ENCODE data around the gene VWCE. TPM values are rescaled to one million over a fixed set of nuclear protein-coding genes. Genes with fewer than 3 reads are reported as not detected.

The VWCE gene
- total and polyA plus RNA-seq, 10 of the 15 experiments (the other 5 are each of a cell fraction or from before 2014, with no cell fraction given): 0.10 to 4.9 (median 2.4) TPM

DNA sequence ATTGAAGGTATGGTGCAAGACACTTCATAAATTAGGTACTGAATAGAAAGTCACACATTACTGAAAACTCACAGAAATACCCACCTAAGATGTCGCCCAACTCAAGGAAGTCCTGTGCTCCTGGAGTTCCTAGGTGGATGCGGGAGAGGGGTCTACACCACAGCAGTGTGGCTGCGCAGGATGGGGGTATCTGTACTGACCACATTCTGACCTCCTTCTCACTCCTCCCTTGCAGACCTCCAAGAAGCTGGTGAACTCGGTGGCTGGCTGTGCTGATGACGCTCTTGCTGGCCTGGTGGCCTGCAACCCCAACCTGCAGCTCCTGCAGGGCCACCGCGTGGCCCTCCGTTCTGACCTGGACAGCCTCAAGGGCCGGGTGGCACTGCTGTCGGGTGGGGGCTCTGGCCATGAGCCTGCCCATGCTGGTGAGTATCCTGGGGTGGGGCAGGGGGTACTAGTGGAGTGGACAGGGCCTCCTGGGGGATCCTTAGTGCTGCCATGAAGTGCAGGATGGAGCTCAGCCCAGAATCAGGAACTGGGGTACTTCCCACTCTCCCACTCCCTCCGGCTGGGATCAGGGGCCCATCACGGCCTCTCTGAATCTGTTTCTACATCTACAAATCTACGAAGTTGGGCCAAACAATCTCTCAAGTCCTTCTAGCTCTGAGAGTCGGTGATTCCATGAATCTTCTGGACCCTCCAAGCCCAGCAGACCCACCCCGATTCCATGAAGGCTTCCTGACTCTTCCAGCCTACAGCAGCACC is 42.8 kb upstream of the VWCE start:
- H3K27me3 ChIP-seq (replicated peaks in 1 of 2; ENCODE audit: control insufficient read depth in 2 of 2, insufficient read depth in 2 of 2, low read length in 1 of 2): no peaks in the 10 kb centered on the region
- H3K4me3 ChIP-seq: no peak overlapping the region
- no peak overlapping the region for H3K9ac ChIP-seq (ENCODE audit: control insufficient read depth, insufficient read depth, low read length)
- H3K27ac ChIP-seq (ENCODE audit: control insufficient read depth, insufficient read depth): no peak overlapping the region
- intact Hi-C loops (cut with micrococcal nuclease; ENCODE audit: unreplicated experiment): loop anchor here (2.0 to 10.0 kb wide), 3 partner anchors 19 to 83 kb away; partner anchors contain the start of gene TMEM216
- BruUV-seq (replicated peaks): no TSS peak
- no peak for ATAC-seq
- ChIA-PET SMC1A (ENCODE audit: uncharacterized antibody, unreplicated experiment) (interaction anchor here (2.5 to 8.1 kb wide), 4 partner anchors 20 to 55 kb away, joined by 9 to 414 read pairs (median 162); partner anchors contain the start of genes CYB561A3, TMEM138 and TMEM216), CTCF (interaction anchor here (2.1 to 10.2 kb wide), 6 partner anchors 10 to 97 kb away, joined by 9 to 729 read pairs (median 32); partner anchors contain the start of genes CYB561A3, TMEM138 and TMEM216), POLR2A (interaction anchor here (2.4 to 5.9 kb wide), 2 partner anchors 24 to 46 kb away, joined by 21 to 86 read pairs; partner anchors contain the start of genes CYB561A3 and TMEM138), RAD21 (ENCODE audit: unreplicated experiment) (interaction anchor here (1.5 to 6.5 kb wide), 3 partner anchors 21 to 98 kb away, joined by 3 to 424 read pairs (median 172); partner anchors contain the start of genes CYB561A3 and TMEM138)
- no peak for FAIRE-seq
- 82% methylated on average over 14 of the region's 15 CpGs for WGBS (ENCODE audit: insufficient coverage, insufficient replicate concordance, low lambda C conversion rate, missing lambda C conversion rate)
- in situ Hi-C loops (cut with MboI): loop anchor here (5.0 kb wide), 1 partner anchor 49 kb away; no protein-coding TSS in a partner anchor
- peaks cover 0 to 2% of the 10 kb centered on the region in 2 experiments; a peak in 2 of 4 replicates for H3K36me3 ChIP-seq (ENCODE audit: control insufficient read depth in 2 of 2, insufficient read depth in 2 of 2, low read length in 1 of 2)
- peaks cover 15% of the 10 kb centered on the region for H3K4me1 ChIP-seq (ENCODE audit: control insufficient read depth, insufficient read depth, low read length)
- H4K20me1 ChIP-seq (ENCODE audit: control insufficient read depth, insufficient read depth): no peaks in the 10 kb centered on the region
- no peak for DNase-seq (ENCODE audit: low read depth, low spot score)
- H3K4me2 ChIP-seq (ENCODE audit: control insufficient read depth, insufficient read depth): no peak overlapping the region
- no peak overlapping the region for H2AFZ ChIP-seq (ENCODE audit: control insufficient read depth, low read depth, low read length)
- H3K9me3 ChIP-seq (replicated peaks; ENCODE audit: control insufficient read depth, insufficient read depth, low read length): no peaks in the 10 kb centered on the region
- peaks cover 15% of the 10 kb centered on the region for H3K79me2 ChIP-seq (ENCODE audit: control insufficient read depth, insufficient read depth, low read length)
- TF ChIP-seq NR2C1 (IDR thresholded peaks at IDR 0.05) (no peak), SP1 (IDR thresholded peaks at IDR 0.05; ENCODE audit: low read depth, low read length) (no peak), STAT3 (IDR thresholded peaks at IDR 0.05; ENCODE audit: low read depth, low read length) (no peak), NKRF (conservative IDR thresholded peaks at IDR 0.05) (no peak), WRNIP1 (IDR thresholded peaks at IDR 0.05; ENCODE audit: borderline replicate concordance, low read depth, low read length) (no peak), RELB (IDR thresholded peaks at IDR 0.05; ENCODE audit: low read depth) (no peak), TAF1 (IDR thresholded peaks at IDR 0.05; ENCODE audit: borderline replicate concordance, low read depth, low read length) (no peak), ATF2 (IDR thresholded peaks at IDR 0.05; ENCODE audit: low read length) (no peak), FOS (IDR thresholded peaks at IDR 0.05; ENCODE audit: borderline replicate concordance, extremely low read depth, insufficient read length) (no peak), JUND (IDR thresholded peaks at IDR 0.05; ENCODE audit: low read depth, low read length) (no peak), GATAD2B (conservative IDR thresholded peaks at IDR 0.05; ENCODE audit: low read depth) (no peak), RAD21 (IDR thresholded peaks at IDR 0.05; ENCODE audit: insufficient read depth, low read depth, low read length) (no peak), ESRRA (IDR thresholded peaks at IDR 0.05; ENCODE audit: low read length) (no peak), E2F8 (IDR thresholded peaks at IDR 0.05; ENCODE audit: low read depth, partially characterized antibody) (no peak), CREB1 (IDR thresholded peaks at IDR 0.05; ENCODE audit: low read depth) (no peak)
